Uterus (tissue), 4 donors: ENCODE data around the gene TTLL10. TPM values are rescaled to one million over a fixed set of nuclear protein-coding genes. Genes with fewer than 3 reads are reported as not detected.

Experiments
- DNase-seq, 2 donors: peaks; one replicate each; pipeline ENCODE4 v3.0.0-alpha.2; 2019 to 2020
- H3K27ac ChIP-seq, 2 donors: fragments of 200-600 bp; sonication (generic); 1 replicate in 1 of 2; 2 replicates in 1 of 2; pipeline ENCODE4 v1.5.1; 2016 to 2018
- H3K27me3 ChIP-seq, 2 donors: fragments of 200-600 bp; sonication (generic); one replicate each; pipeline ENCODE4 v1.5.1; 2018 to 2019; ENCODE audit warnings: control low read depth in 1 of 2
- H3K36me3 ChIP-seq, 2 donors: fragments of 200-600 bp; sonication (generic); one replicate each; pipeline ENCODE4 v1.5.1; 2019; ENCODE audit warnings: control low read depth in 1 of 2
- H3K4me1 ChIP-seq, 2 donors: fragments of 200-600 bp; sonication (generic); one replicate each; pipeline ENCODE4 v1.5.1; 2018 to 2019; ENCODE audit warnings: control low read depth in 1 of 2
- H3K4me3 ChIP-seq, 2 donors: fragments of 200-600 bp; sonication (generic); 1 replicate in 1 of 2; 2 replicates in 1 of 2; pipeline ENCODE4 v1.5.1; 2018 to 2019; ENCODE audit warnings: mild to moderate bottlenecking in 1 of 2
- H3K9me3 ChIP-seq, 2 donors: fragments of 200-600 bp; sonication (generic); one replicate each; pipeline ENCODE4 v1.5.1; 2019; ENCODE audit warnings: control low read depth in 1 of 2
- CTCF ChIP-seq, 4 experiments: fragments of 200-600 bp in 2 of 4; fragments of 450-650 bp in 2 of 4; sonication (generic) in 2 of 4; IDR thresholded peaks; one replicate each; pipeline ENCODE4 v1.5.1; 2016 to 2019; ENCODE audit warnings: antibody characterized with exemption in 4 of 4, mild to moderate bottlenecking in 2 of 4, moderate library complexity in 1 of 4
- POLR2A ChIP-seq, 2 donors: fragments of 450-650 bp; IDR thresholded peaks; one replicate each; pipeline ENCODE4 v1.6.1; 2016; ENCODE audit warnings: antibody characterized with exemption in 2 of 2, mild to moderate bottlenecking in 1 of 2, moderate library complexity in 1 of 2
- intact Hi-C: fragments of 100-400 bp; cut with DNase I; formaldehyde crosslinking; loops from one replicate; pipeline ENCODE4 v1.15.1; 2023; ENCODE audit warnings: low total_unique reads
- total RNA-seq, 4 donors: library from RNA; depleted of rRNA in 3 of 4; stranded (reverse); fragments of >200 nt in 3 of 4; gene quantifications; one replicate each; pipeline versions ENCODE4 v1.1.0 to v1.2.4, GENCODE V29; 2014 to 2023
- donor health status: DM: yes; HTN: yes; CAD: no.

The TTLL10 gene
- total RNA-seq, 4 donors from 2014 or later: 0.35 to 0.51 TPM; not detected in 2

DNA sequence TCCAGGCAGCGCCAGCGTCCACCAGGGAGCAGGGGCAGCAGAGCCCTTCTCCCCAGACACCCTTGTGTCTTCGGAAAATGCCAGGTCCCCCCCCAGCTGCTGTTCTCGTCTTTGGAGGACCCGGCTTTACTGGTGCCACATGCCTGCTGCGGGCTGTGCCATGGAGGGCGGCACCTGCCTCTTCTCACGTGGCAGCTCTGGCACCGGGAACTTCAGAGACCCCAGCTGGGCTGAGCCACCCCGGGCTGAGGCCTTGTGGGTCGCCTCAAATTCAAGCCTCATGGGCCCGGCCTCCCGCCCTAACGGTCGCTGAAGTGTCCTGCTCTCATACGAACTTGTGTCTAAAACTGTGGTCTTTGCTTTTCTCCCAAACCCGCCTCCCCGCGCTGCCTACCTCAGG is 30.8 kb upstream of the TTLL10 start:
- Histone ChIP-seq H3K4me1 (no peaks in the 10 kb centered on the region), H3K4me3 (no peak overlapping the region), H3K9me3 (no peaks in the 10 kb centered on the region), H3K27me3 (no peaks in the 10 kb centered on the region), H3K36me3 (no peaks in the 10 kb centered on the region), H3K27ac (no peak overlapping the region)
- intact Hi-C loops: no loop called here
- no peak for DNase-seq
- TF ChIP-seq CTCF (IDR thresholded peaks at IDR 0.05): no peak
- no peak for TF ChIP-seq POLR2A (IDR thresholded peaks at IDR 0.05)

- H3K9me3 ChIP-seq: no peaks in the 10 kb centered on the region
- H3K4me1 ChIP-seq: no peaks in the 10 kb centered on the region
- H3K36me3 ChIP-seq: no peaks in the 10 kb centered on the region
- DNase-seq: no peak
- no peaks in the 10 kb centered on the region for H3K27me3 ChIP-seq
- no peak overlapping the region for H3K27ac ChIP-seq
- intact Hi-C loops: no loop called here
- H3K4me3 ChIP-seq: no peak overlapping the region
- TF ChIP-seq POLR2A (IDR thresholded peaks at IDR 0.05) (no peak), CTCF (IDR thresholded peaks at IDR 0.05) (no peak)
Observed at GRCh38 chr1:1143636-1144035, 30.0 kb upstream of the TTLL10 start.

- Histone ChIP-seq H3K27ac (no peak overlapping the region), H3K27me3 (no peaks in the 10 kb centered on the region), H3K9me3 (no peaks in the 10 kb centered on the region), H3K4me1 (no peaks in the 10 kb centered on the region), H3K36me3 (no peaks in the 10 kb centered on the region), H3K4me3 (no peak overlapping the region)
- no peak for DNase-seq
- no peak for TF ChIP-seq POLR2A (IDR thresholded peaks at IDR 0.05)
- TF ChIP-seq CTCF (IDR thresholded peaks at IDR 0.05): no peak
- intact Hi-C loops: no loop called here
Observed at GRCh38 chr1:1144122-1144842, 29.4 kb upstream of the TTLL10 start.

- Histone ChIP-seq H3K4me3 (no peak overlapping the region), H3K36me3 (no peaks in the 10 kb centered on the region), H3K4me1 (no peaks in the 10 kb centered on the region), H3K27ac (no peak overlapping the region), H3K9me3 (no peaks in the 10 kb centered on the region), H3K27me3 (no peaks in the 10 kb centered on the region)
- TF ChIP-seq POLR2A (IDR thresholded peaks at IDR 0.05) (no peak), CTCF (IDR thresholded peaks at IDR 0.05) (no peak)
- intact Hi-C loops: no loop called here
- no peak for DNase-seq
Observed at GRCh38 chr1:1144843-1145546, 28.7 kb upstream of the TTLL10 start.

GRCh38 chr1:1145547-1145914 is 28.1 kb upstream of the TTLL10 start:
- no peaks in the 10 kb centered on the region for H3K9me3 ChIP-seq
- TF ChIP-seq POLR2A (IDR thresholded peaks at IDR 0.05): no peak
- TF ChIP-seq CTCF (IDR thresholded peaks at IDR 0.05): no peak
- H3K27ac ChIP-seq: no peak overlapping the region
- H3K4me1 ChIP-seq: no peaks in the 10 kb centered on the region
- H3K27me3 ChIP-seq: no peaks in the 10 kb centered on the region
- intact Hi-C loops: no loop called here
- DNase-seq: no peak
- H3K36me3 ChIP-seq: no peaks in the 10 kb centered on the region
- H3K4me3 ChIP-seq: no peak overlapping the region
